GM19463 (cell line): Measurements from ENCODE around the gene TNFRSF18.

Source experiments
- ATAC-seq: cut with Tn5 transposase; IDR thresholded peaks from one replicate; pipeline ENCODE4 v1.9.1; 2021; ENCODE audit warnings: mild to moderate bottlenecking, moderate library complexity; ENCODE audit not compliant: unreplicated experiment

Gene TNFRSF18

DNA sequence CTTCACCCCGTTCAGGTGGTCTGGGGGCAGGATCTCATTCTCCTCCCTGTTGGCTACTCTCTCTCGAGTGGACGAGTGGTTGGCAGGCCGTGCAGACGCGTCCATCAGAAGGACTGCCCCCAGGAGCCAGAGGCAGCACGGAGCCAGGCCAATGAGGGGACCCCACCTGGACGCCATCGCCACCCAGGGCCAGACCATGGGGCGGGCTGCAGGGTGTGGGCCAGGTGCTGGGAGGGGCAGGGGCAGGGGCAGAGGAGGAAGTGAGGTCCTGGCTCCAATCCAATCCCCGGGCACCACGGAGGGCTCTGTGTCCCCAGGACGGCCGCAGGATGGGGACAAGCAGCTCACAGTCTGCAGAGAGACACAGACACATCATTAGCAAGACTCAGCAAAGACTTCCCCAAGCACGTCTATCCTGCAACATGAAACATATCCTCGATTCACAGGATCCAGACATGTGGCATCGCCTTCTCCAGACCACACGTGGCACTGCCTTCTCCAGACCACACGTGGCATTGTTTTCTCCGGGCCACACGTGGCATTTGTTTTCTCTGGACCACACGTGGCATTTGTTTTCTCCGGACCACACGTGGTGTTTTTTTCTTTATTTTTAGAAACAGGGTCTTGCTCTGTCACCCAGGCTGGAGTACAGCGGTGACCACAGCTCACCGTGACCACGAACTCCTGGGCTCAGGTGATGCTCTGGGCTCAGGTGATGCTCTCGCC, 22.4 kb upstream of the TNFRSF18 start:
- ATAC-seq, result no peak

DNA sequence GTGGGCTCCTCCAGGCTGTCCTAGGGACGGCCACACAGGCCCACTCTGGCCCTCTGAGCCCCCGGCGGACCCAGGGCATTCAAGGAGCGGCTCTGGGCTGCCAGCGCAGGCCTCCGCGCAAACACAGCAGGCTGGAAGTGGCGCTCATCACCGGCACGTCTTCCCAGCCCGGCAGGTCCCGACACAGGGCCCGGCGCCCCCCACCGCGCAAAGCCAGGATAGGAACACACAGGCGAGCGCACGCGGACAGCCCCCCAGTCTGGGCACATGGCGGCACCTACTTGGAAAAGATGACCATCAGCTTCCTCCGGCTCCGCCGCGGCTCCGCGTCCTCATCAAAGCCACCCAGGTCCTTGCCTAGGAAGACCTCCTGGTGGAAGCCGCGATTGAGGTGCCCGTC, 21.8 kb upstream of the TNFRSF18 start:
- no peak for ATAC-seq

DNA sequence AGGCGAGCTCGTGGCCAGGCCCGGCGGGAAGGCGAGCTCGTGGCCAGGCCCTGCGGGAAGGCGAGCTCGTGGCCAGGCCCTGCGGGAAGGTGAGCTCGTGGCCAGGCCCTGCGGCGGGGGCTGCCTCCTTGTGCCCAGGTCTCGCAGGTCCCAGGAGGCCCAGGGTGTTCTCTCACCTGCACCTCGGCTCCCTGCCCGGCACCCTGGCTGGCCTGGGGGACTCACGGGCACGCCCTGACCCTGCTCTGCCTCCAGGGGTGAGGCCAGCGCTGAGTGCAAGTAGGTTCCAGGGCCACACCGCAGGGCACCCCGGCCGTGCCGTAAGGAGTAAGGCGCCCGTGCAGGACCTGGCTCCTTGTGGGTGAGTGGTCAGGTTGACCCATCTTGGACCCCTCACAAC, 21.0 kb upstream of the TNFRSF18 start:
- ATAC-seq, result no peak

DNA sequence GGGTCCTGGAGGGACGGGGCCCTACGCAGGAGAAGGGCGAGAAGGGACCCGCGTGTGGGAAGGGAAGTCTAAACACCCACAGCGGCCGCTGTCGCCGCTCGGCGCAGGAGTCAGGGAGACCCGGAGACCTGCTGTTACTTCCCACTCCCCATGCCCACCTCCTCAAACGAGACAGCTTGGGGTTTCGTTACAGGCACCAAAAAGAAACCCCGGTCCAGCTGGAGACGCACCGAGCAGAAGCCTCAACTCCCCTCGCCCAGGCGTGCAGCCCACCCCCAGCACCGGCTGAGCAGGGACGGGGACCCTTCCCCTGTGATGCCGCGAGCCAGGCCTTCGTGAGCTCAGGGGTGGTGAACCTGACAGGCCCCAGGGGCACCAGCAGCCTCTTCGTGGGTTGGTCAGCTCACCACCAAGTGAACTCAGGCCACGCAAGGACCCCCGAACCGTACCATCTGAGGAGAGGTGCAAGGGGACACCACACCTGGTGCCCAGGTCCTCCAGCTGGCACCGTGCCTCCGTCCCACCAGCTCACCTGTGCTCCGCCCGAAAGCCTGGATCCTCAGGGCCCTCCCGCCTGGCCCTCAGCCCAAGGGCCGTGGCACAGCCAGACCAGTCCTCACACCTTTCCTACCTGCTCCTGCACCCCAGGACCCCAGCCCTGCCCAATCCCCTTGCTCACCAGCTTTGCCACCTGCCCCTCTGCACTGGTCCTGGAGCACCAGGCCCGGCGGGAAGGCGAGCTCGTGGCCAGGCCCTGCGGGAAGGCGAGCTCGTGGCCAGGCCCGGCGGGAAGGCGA, 20.4 kb upstream of the TNFRSF18 start:
- no peak for ATAC-seq

DNA sequence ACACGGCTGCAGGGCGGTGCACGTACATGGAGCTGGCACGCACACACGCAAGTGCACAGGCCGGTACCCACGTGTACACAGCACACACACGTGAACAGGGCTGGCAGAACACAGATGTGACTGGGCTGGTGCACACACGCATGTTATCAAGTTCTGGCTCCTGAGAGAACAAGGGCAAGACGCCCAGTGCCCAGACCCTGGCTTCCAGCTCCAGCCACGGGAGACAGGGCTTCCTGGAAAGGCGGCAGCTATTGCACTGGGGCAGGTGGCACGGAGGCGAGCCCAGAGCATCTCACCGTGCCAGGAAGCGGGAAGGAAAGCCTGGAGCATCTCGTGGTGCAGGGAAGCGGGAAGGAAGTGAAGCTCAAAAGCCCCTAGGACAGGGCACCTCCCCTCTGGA, 19.5 kb upstream of the TNFRSF18 start:
- no peak for ATAC-seq

DNA sequence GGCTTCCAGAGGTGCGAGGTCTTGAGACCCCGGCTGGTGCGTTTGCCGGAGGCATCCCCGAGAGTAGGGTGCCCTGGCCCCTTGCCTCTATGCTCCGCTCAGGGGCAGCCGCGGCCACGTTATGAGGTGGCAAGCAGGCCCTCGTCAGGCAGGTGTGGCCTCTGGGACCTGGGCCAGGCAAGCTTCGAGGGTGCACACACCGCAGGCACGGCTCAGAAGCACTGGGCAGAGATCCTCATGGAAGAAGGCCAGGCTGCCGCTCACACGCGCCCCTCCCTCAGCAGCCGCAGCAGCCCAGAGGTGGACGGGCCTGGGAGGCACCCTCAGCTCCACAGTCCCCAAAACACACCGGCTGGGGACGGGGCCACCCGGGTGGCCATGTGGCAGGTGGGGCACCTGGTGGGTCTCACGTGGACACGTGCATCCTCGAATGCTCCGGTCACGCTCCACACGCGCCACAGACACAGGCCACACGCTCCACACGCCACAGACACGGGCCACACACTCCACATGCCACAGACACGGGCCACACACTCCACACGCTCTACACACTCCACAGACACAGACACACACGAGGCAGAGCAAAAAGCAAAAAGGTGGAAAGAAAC, 18.9 kb upstream of the TNFRSF18 start:
- ATAC-seq, result no peak

DNA sequence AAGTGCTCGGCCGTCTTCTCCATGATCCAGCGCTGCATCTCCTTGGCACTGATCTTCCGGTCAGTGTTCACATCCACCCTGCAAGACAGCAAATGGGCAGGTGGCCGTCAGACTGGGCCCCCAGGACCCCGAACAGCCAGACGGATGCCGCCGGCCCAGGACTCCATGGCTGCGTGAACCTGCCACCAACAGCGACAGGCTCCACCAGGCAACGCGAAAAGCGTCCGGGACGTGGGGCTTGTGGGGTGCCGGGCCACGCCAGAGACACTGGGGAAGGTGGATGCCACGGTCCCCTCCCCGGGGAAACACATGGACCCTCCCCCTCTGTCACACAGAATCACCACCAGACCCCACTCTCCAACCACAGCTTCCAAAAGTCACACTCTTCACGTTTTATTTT, 17.5 kb upstream of the TNFRSF18 start:
- ATAC-seq, result no peak

DNA sequence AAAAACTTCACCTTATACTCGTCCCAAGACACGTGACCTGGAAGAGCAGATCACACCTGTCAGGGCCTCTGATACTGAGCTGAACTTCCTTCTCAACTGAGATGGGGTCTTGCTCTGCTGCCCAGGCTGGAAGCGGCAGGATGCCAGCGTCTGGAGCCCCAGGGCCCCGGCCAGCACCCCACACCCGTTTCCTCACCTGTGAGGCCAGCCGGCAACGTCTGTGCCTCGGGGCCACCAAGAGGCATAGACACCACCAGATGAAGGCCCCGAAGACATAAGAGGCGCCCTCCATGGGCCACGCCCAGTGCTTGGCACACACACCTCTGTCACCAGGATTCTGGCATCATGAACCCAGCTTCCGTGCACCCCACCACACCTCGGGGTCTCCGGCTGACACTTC, 16.9 kb upstream of the TNFRSF18 start:
- no peak for ATAC-seq

DNA sequence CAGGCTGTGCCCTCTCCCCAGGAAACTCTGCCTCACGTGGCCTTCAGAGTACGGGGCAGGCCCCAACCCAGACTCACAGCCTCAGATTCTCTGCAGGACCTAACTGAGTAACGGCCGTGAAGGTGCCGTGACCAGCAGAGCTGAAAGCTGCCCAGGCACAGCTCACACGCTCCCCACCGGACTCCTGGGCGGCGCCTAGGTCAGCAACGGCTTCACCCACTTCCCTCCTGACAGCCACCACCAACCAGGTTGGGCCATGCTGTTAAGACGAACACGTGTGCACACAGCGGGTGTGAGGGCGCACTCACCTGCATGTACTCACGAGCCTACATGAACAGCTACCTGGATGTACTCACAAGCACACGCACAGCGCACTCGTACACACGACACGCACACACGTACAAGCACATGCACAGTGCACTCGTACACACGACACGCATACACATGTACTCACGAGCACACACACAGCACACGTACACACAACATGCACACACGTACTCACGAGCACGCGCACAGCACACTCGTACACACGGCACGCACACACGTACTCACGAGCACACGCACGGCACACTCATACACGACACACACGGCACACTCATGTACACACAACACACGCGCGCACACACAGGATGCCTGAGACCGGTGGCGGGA, 16.3 kb upstream of the TNFRSF18 start:
- ATAC-seq, result no peak

DNA sequence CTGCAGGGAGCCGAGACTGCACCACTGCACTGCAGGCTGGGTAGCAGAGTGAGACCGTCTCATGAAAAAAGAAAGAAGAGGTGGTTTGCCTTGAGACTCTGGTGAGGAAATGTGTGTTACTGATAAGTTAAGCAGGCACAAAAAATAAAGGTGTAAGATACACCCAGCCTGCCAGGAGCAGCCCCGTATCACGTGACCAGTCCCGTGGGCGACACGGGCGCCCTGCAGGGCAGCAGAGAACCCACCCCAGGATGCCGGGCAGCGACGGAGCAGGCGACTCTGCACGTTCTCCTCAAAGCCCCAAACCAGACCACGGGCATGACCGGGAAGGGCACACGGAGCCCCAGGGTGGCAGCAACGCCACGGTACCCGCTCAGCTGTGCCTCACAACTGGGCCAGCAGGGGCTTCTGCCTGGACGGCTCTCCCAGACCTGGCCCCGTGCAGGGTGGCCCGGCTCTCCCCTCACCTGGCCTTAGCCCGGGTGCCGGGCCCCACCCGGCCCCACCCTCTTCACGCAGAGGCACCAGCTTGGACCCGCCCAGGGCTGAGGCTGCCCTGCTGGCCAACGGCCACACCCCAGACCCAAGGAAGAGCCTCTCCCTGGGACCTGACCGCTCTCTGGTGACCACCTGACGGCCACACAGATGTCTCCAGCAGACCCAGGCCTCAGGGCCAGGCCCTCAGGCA, 15.6 kb upstream of the TNFRSF18 start:
- ATAC-seq, result no peak

DNA sequence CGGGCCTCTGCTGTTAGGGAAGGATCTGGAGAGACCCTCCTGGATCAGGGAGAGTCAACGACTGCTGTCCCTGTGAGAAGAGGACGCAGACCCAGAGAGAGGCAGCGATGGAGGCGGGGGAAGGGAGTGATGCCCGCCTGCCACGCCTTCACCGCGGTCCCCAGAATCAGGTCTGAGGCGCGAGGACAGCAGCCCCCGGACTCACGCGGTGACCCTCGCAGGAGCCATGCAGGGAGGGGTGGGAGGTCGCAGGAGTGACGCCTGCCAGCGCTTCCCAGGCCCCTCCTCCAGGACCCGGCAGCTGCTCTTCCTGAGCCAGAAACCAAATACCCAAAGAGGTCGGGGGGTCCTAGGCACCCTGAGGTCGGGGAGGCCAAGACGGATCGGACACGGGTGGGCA, 13.8 kb upstream of the TNFRSF18 start:
- ATAC-seq, result no peak

DNA sequence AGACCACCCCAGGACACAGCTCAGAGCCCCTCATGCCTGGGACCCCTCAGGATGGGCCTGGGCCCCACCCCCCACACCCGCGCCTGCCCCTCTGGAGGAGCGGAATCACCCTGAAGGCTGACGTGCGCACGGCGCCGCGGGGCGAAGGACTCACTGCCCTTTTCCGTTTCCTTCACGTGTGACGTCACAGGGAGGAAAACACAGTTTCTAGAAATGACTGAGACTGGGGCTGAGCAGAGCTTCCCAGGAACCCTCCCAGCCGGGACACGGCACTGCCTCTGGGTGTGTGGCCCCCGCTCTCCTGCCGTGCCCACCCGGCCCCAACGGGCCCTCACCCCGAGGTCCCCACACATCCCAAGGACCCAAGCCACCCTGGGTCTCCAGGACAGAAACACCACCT, 12.9 kb upstream of the TNFRSF18 start:
- ATAC-seq, result no peak

DNA sequence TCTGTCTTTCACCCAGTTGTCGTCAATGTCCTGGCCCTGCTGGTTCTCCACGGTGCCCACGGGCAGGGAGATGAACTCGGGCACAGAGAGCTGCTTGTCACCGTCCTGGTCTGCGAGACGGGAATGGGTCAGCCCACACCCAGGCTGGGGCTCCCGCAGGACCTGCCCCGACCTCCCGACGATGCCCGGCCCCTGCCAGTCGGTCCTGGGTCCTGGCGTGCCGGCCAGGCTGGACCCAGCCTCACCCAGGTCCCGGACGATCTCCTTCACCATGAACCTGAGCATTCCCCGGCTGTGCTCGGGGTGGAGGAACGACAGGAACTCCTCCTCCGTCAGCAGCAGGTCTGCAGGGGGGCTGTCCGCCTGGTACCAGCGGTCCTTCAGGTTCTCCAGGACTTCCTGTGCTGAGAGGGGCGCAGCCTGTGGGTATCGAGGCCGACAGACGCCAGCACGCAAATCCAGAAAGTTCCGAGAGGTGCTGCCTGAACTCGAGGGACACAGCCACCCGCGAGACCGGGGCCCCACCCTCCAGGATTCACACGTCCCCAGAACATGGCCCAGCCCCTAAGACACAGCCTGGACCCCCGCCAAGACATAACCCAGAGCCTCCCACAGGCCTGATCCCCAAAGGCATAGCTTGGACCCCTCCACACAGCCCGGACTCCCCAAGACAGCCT, 12.3 kb upstream of the TNFRSF18 start:
- ATAC-seq, result no peak

DNA sequence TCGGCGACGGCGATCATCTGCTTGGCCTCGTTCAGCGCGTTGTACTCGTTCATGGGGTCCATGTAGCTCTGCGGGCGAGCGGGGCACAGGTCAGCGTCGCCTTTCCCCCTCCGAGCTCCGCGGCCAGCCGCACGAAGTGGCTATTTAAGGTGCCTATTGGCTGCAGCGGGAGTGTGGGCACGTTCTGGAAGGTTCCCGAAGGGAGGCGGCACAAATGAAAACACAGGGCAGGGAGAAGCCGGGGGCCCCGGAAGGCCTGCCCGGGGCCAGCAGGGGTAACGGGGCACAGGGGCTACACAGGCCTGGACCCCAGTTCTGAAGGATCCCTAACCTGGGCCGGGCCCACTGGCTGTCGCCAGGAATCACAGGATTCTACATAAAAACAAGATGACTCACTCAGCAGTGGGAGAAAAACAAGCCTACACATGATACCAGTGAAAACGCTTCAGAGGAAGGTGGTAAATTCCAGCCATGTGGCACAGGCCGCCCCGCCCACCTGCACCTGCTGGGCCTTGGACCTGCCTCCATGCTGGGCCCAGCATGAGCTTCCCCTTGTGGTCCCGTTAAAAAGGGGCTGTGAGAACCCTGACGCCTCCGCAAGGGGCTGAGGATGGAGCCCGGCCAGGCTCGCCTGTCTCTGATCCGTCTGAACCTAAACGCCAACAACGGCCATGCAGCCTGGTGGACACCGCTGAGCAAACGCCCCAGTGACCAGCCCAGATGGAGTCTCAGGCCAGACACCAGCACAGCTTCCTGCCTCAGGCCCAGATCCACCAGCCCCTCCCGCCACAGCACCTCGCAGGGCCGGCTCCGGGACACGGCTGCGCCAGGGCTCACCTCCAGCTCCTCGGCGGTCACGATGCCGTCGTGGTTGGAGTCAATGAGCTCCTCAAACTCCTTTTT, 11.5 kb upstream of the TNFRSF18 start:
- no peak for ATAC-seq

DNA sequence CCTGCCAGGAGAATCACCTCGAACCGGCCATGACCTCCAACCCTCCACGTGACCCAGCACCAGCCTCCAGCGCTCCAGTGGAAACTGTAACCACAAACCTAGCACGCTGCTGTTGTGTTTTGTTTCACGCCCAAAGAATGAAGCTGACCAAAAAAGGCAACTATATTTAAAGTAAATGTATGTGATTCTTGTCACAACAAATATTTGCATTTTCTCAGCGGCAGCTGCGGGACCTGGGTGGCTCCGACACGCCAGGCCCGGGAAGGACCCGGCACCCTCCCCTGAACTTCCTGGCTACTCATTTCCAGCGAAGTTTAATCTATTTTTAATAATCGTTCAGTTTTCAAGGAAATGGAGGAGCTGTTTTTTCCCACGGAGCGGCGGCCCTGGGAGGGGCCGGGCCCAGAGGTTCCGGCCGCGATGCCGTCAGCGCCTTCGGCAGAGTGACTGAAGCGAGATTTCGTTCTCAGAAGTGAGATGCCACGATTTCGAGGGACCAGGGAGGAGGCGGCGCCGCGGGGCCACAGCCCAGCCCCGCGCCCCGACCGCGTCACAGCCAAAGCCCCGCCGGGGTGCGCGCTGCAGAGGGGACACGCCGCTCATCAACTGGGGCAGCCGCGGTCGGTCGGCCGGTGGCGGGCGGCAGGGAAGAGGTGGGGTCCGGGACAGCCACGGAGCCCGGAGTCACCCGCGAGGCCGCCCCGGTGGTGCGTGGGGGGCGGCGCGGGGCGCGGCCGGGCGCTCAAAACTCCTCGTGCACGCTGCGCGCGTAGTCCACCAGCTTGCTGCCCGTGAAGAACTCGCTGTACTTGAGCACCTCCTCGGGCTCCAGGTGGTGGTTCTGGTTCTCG, 10.6 kb upstream of the TNFRSF18 start:
- ATAC-seq, result no peak

DNA sequence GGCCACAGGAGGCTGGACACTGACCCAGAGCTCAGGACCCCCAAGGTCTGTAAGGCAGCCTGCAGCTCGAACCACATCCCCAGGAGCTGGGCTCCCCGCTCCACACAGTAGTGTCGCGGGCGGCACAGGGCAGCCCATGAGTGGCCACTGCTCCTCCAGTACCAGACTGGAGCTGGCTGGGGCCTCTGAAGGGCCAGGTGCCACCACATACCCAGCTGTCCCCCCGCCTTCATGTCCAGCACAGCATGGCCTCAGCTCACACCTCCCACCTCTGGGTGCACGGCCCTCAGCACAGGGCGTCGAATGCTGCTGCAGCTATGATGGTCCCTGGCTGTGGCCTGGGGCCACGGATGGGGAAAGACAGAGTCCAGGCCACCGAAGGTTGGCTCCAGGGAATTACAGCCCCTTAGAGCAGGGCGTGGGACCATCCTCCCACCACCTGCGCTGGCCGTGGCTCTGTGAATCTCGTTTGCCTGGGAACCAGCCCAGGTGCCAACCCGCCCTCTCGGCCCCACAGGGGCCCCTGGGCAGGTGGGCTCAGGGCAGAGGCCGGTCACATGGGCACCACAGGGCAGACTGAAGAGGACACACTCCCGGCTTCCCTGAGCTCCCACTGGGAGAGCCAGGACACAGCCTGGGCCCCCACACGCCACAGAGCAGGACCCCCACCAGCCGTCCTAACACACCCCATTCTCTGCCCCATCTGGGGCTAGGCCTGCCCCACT, 9.7 kb upstream of the TNFRSF18 start:
- ATAC-seq, result no peak

DNA sequence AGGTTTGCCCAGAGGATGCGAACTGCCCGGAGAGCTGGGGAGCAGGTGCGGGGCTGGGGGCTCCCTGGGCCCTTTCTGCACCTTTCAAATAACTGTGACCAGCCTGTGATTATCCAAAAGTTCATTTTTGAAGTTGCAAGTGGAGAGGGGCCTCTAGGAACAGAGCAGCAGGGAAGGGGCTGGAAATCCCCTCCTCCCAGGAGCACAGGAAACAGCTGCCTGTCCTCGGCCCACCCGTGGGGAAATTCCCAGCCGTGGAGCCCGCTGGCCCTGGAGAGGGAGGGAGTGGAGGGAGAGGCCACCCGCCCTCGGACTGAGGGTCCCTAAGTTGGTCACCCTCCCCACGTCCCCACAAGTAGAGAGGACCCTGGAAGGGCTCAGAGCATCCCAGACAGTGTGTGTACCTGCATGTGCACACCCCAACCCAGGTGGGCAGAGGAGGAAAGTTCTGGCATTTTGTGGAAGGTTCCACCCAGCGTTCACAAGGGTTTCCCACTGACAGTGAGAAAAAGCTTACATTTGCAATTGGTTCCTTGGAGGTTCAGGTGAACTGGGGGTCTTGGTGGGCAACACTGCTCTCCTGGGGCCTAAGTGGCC, 8.8 kb upstream of the TNFRSF18 start:
- no peak for ATAC-seq
